HG03521 (cell line): ENCODE measurements around the gene STRN4.
"Not testable (repeated sequence)": the region's sequence is repeated elsewhere in the genome, so short reads cannot be mapped to it uniquely, and the experiment has no call there.

Experiments used
- ATAC-seq: cut with Tn5 transposase; IDR thresholded peaks from one replicate; pipeline ENCODE4 v1.9.1; 2021; ENCODE audit warnings: mild to moderate bottlenecking, moderate library complexity; ENCODE audit not compliant: unreplicated experiment

Gene STRN4

DNA sequence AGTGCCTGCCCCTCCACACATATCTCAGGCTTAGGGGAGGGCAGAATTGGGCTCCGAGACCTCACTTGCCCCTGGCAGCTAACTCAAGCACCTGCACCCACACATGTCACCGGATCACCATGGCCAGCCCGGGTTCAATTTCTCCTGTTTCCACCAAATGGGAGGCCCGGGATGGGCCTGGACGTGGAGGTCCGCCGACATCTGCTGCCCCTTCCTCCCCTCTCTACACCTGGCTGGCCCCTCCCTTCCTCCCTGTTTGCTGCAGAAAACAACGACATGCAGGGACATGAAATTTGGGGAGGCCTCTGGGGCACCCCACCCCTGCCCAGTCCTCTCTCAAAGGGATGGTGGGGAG, 30.7 kb downstream of the STRN4 start:
- ATAC-seq: no peak

DNA sequence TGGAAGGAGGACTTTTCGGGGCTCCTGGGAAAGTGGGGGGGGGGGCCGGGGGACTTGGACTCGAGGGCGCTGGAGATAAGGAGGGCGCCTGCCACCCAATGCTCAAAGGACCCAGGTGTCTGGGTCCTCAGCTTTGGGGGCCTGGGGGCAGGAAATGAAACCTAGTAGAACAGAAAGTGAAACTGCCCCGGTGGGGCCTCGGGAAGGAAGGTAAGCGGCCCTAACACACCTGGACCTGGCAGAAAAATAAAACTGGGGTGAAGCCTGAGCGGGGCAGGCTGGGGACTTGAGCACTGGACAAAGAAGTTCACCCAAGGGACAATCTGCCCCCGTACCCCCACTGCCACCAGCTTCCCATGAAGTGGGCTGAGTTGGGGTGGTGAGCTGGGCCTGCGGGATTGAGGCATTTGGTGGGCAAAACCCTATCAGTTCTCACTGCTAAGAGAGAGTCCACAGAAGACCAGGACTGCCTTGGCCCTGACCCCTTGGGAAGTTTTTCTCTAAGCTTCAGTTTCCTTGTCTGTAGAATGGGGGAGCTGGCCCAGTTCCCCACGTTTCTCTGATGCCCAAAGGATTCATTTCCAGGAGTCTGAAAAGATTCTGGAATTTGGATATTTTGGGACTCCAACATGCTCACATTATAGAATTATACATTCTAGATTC, 31.7 kb downstream of the STRN4 start:
- ATAC-seq: no peak

DNA sequence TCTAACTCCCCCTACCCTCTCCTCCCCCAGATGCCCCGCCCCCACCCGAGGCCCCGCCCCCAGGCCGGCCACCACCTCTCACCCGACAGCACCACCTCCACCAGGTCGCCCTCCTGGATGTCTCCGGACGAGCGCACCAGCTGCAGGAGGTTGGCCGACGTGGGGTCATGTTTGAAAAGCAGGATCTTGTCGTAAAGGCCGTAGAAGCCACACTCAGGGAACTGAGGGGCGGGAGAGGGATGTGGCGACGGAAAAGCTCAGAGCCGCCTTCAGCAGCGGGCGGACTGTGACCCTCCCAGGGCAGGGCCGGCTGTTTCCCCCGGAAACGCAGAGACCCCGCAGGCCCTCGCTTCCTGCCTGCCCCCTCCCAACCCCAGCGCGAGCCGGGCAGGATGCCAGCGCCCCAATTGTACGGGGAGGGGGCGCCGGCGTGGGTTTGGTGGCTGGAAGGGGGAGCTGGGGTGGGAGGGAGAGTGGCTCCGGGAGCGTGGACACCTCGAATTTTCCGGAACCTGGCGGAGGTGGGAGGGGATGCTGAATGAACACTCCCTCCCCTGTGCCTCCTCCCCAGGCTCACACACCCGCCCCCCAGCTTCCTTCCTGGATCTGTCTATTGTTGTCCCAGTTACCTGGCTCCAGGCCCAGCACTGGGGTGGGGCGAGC, 32.3 kb downstream of the STRN4 start:
- ATAC-seq: no peak

DNA sequence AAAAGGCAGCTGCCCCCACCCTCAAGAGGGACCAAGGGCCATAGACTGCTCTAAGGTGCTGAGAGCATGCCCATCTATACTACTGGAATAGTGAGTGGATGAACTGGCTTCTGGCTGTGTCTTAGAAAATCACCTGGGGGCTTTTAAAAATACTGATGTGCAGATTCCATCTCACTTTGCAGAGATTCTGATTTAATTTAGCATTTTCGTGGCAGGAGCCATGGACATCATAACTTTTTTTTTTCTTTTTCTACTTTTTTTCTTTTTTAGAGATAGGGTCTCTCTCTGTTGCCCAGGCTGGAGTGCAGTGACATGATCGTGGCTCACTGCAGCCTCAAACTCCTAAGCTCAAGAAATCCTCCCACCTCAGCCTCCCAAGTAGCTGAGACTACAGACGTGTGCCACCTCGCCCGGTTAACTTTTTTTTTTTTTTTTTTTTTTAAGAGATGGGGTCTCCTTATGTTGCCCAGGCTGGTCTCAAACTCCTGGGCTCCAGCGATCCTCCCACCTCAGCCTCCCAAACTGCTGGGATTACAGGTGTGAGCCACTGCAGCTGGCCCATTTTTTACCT, 33.4 kb downstream of the STRN4 start:
- ATAC-seq: not testable (repeated sequence)

DNA sequence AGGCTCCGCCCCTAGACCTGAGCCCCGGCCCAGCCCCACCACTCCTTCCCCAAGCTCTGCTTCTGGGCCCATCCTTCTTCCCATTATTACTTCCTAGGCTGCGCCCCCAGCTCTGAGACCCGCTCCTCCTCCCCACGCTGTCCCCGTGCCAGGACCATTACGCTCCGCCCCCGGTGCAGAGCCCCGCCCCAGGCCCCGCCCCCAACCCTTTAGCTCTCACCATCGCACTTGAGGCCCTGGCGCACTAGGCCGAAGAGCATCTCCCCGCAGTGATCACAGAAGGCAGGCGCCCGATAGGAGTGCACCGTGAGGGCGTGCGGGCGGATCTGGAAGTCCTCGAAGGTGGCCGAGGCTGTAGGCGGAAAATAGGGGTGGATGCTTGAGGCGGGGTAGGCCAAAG, 35.6 kb downstream of the STRN4 start:
- no peak for ATAC-seq

DNA sequence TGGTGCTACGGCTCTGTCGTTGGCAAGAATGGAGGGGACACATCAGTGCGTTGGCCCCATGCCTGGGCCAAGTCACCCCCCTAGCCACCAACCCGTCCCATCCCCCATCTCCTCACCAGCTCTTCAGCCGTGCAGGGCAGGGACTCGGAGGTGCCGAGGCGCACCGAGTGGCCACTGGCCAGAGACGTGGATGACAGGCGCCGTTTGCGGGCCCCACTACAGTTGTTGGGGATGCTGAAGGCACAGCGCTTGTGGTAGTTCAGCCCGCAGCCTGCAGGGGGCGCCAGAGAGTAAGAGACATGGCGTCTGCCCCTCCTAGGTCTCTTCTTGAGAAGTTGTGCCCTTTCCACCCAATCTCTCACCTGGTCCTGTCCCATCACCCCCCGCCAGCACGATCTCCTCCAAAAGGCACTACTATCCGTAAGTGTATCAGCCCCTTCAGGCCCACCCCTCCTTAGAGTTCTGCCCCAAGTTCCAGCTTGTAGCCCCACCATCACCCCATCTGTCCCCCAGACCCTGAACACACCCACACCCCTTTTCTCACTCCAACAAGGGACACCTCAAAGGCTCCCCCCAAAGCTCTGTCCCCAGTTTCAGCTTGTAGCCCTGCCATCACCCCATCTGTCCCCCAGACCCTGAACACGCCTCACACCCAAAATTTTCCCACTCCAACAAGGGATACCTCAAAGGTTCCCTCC, 41.7 kb downstream of the STRN4 start:
- no peak for ATAC-seq

DNA sequence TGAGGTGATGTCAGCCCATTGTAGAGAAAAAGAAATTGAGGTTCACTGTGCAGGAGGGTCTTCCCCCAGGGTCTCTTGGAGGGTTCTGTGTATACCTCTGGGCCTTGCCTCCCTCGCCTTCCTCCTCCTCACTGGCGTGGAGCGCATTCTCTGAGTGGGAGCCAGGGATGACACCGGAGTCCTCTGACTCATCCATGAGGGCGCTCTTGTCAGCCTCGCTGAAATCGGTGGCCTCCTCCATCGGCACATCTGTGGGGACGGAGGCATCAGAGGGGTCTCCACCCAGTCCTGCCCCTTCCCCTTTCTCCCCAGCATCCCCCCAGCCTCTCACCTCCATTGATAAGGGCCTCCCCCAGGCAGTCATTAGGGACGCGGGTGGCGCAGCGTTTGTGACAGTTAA, 45.5 kb downstream of the STRN4 start:
- no peak for ATAC-seq

DNA sequence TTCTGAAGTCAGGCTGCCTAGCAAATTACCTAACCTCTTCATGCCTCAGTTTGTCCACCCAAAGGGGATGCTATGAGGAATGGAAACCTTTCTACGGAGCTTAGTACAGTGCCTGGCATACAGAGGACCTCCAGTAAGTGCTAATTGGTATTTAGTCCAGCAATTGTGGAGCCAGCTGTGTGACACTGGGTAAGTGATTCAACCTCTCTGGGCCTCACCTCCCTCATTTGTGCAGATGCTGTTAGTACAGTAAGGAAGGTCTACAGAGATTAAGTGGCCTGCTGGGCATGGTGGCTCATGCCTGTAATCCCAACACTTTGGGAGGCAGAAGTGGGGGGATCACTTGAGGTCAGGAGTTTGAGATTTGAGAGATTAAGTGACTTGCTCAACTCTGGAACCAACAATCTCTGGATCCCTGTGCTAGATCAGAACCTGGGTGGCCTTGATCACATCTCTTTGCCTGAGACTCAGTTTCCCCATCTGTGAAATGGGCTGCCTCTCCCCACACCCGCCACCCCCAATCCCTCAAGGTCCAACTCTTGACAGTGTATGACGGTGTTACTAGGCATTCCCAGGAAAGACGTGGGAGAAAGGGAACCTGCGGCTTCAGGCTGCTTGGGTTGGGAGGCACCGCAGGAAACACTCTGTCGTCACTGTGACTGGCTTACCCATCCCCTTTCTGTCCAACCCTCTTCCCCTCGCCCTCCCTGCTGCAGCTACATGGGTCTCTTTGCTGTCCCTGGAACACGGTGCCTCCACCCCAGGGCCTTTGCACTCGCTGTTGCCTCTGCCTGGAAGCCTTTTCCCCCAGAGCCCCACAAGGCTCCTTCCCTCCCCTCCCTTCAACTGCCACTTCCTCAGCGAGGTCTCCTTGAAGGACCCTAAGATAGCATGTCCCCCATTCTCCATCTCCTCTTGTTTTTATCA, 47.6 kb downstream of the STRN4 start:
- ATAC-seq: no peak

DNA sequence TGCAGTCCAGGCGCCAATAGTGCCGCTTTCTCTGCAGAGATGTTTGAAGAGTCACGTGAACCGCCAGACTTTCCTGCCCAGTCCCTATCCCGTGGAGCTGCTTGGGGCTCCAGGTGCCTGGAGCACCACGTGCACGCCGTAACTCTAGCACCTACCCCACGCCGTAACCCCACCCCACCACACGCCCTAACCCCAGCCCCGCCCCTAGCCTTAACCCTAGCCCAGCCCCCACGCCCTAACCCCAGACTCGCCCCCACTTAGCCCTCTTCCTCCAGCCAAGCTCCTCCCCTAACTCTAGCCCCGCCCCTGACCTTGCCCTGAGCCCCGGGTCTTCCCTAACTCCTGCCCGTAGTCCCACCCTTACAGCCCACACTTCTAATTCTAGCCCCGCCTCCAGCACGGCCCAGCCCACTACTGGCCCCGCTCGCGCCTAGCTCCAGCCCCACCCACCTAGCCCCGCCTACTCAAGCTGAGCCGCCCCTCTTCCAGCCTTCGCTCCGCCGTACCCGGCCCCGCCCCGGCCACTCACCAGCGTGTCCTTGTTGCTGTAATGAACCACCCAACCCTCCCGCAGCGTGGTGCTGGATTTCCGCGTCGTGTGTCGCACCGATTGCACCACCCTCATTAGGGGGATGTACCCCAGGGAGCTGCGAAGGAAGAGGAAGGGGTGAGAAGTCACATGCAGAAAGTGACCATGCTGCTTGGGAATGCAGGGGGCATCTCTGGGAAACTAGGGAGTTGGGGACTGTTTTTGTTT, 48.9 kb downstream of the STRN4 start:
- ATAC-seq: no peak

DNA sequence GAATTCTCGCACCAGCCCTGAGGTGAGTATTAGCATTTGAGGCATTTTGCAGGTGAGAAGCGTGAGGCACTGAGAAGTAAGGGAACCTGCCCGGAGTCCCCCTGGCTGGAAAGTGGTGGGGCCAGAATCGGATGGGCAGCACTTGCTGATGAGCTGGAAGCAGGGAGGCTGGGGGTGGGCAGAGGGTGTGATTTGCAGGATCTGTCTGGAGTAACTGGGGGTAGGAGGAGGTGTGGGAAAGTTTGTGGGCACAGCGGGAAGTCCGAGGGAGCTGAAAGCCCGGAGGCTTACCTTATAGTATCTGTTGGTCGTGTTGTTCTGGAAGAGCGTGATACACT, 49.4 kb downstream of the STRN4 start:
- no peak for ATAC-seq

DNA sequence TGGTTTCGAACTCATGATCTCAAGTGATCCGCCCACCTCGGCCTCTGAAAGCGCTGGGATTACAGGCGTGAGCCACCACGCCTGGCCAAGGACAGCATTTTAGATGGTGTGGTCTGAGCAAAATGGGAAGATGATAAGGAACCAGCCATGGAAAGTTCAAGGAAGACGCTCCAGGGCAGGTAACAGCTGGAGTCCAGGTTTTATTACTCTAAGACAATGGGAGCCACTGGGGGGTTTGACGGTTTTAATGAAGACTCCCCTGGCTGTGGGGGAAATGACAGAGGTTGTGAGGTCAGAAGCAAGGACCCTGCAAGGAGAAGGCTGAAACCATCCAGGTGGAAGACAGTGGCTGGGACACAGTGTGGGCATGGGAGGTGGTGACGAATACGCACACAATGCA, 50.2 kb downstream of the STRN4 start:
- ATAC-seq: no peak

DNA sequence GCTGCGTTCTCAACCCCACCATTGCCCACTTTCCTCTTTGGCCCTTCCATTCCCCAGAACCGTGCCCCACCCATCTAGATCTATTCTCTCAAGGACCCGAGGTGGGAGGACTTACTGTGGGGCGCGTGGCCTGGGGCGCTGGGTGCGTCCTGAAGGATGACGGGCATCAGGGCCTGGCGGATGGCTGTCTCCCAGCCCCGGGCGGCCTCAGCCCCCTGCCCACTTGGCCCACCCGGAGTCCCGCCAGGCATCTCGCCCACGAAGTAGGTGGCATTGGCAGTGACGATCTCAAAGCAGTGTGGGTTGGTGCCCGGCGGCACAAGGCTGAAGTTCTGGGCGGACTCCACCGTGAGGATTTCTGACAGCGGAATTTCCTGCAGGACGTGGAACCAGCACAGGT, 52.5 kb downstream of the STRN4 start:
- no peak for ATAC-seq

DNA sequence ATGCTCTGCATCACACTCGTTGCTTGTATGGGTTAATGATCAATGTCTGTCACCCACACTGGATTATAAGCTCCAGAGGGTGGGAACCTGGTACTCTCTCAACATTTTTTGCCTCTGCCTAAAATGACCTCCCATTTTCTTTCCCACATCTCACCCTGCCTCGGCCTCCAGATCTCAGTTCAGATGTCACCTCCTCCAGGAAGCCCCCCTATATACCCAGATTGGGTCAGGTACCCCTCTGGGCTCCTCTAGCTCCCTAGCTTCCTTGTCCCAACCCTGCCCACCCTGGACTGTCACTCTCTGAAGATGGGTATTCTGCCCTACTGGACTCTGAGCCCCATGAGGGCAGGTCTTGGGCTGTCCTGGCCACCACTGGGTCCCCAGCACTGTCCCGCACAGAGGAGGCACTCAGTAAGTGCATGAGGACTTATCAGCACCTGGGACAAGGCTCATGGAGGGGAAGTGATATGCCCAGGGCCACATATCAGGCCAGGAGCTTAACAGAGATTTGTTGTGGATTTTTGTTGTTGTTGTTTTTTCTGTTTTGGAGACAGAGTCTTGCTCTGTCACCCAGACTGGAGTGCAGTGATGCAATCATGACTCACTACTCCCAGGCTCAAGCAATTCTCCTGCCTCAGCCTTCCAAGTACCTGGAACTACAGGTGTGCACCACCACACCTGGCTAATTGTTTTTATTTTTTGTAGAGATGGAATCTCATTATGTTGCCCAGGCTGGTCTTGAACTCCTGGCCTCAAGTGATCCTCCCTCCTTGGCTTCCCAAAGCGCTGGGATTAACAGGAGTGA, 53.1 kb downstream of the STRN4 start:
- no peak for ATAC-seq

DNA sequence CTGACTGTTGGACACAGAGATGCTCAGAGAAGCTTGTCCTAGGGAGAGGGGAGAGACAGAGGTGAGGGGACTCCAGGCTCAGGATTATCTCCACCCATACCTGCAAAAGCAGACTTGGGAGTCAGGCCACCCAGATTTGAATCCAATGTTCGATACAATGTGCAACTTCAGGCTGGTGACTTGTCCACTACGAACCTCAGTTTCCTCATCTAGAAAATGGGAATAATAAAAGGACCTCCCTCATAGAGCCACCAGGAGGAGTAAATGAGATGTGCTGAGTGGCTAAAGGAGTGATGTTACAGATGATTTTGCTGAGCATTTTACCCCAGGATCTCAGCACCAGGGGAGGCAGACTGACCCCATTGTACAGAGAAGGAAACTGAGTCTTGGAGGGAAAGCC, 54.3 kb downstream of the STRN4 start:
- ATAC-seq: no peak

DNA sequence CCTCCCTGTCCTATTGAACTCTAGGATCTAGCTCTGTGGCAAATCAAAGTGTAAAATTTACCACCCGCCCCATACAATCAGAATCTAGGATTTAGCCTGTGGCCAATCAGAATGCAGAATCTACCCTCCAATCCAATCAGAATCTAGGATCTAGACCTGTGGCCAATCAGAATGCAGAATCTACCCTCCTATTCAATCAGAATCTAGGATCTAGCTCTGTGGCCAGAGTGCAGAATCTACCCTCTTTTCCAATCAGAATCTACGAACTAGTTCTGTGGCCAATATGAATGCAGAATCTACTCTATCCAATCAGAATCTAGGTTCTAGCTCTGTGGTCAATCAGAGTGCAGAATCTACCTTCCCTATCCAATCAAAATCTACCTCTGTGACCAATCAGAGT, 55.1 kb downstream of the STRN4 start:
- no peak for ATAC-seq

DNA sequence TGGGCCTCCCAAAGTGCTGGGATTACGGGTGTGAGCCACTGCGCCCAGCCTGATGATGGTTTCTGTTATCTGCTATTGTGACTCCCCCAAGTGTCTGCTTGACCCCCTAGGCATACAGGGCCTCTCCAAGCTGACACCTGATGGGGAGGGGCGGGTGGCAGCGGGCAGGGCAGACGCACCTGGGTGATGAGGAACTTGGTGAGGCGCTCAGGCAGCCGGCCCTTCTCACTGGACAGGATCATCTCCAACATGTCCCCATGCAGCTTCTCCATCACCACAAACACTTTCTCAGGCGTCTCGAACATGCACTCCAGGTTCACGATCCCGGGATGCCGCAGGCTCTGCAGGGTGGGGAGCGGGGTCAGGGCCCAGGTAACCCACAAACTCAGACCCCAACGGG, 56.9 kb downstream of the STRN4 start:
- ATAC-seq: no peak

DNA sequence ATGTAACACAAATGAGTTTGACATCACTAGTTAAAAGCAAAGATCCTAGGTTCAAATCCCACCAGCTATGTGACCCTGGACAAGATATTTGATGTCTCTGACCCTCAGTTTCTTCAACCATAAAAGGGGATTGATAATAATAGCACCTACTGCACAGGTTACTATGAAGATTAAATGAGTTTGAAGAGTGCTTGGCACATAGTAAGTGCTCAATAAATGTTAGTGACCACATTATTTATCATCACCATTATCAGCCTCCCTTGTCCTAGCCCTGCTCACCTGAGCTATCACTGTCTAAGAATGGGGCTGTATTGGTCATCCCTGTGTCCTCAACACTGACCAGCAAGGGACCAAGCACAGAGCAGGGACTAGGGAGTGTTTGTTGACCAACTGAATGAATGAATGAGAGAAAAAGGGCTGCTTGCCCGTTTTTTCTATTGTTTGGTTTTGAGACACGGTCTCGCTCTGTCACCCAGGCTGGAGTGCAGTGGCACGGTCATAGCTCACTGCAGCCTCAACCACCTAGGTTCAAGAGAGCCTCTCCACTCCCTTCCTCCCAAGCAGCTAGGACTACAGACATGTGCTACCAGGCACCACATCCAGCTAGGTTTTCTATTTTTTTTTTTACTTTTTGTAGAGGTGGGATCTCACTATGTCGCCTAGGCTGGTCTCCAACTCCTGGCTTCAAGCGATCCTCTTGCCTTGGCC, 58.7 kb downstream of the STRN4 start:
- no peak for ATAC-seq

DNA sequence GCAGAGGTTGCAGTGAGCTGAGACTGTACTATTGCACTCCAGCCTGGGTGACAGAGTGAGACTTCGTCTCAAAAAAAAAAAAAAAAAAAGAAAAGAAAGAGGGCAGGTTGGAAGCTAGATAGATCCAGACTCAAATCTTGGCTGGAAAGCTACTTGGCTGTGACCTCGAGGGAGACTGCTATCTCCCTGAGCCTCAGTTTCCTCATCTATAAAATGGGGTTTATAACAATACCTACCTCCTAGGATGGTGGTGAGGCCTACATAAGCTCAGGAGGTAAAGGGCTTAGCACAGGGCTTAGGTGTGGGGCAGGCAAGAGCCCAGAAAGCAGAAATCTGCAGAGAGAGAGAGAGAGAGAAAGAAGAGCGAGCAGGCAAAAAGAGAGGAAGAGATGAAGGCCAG, 61.1 kb downstream of the STRN4 start:
- no peak for ATAC-seq

DNA sequence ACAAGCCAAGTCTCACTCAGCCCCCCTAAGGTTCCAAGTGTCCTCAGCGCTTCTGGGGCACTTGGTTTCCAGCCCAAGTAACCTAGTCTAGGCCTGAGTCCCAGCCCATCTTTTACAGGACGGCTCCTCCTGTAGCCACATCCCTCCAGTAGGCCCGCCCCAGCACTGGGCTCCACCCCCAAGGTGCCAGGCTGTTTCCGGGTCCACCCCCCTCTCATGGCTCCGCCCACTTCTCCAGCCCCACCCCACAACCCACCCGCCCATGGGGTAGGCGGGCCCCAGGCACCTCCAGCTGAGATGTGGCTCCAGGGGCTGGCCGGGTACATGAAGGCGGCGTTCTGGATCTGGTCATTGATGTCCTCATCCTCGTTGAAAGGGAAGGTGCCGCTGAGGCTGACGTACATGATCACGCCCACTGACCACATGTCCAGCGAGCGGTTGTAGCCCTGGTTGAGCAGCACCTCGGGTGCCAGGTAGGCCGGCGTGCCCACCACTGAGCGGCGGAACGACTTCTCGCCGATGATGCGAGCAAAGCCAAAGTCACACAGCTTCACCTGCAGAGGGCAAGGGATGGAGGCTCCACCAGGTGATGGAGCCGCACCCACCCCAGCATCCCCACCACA, 68.0 kb downstream of the STRN4 start:
- ATAC-seq: no peak
